Thyroid gland (tissue), 4 donors: ENCODE measurements around the gene IRAK4.

Experiments
- POLR2A ChIP-seq, 2 donors: fragments of 450-650 bp; IDR thresholded peaks; one replicate each; pipeline ENCODE4 v1.6.1; 2017; ENCODE audit warnings: antibody characterized with exemption in 2 of 2, mild to moderate bottlenecking in 2 of 2, moderate library complexity in 1 of 2
- TF ChIP-seq, protein P1 (sequence below), 6 experiments: fragments of 200-600 bp in 3 of 6; fragments of 450-650 bp in 3 of 6; sonication (generic) in 3 of 6; IDR thresholded peaks; one replicate each; pipeline ENCODE4 v1.5.1; 2016 to 2019; ENCODE audit warnings: antibody characterized with exemption in 6 of 6, mild to moderate bottlenecking in 2 of 6, inconsistent platforms in 1 of 6, moderate library complexity in 1 of 6

DNA sequence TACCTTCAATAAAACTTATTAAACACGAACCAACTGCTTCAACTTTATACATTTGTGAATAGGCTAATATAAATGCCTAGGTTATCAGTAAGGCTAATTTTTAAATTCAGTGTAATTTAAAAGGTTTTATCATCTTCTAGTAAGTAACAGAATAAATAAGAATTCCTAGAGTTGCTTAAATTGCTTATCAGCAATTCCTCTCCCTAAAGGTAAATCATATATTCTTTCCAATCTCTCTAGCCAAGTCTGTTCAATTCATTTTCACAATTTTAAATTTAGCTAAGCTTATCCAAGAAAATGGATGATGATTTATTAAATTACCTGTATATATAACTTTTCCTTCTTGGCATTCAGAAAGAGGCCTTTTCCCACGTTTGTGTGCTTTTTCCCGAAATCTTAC is 4.7 kb upstream of the IRAK4 start:
- TF ChIP-seq, protein P1, sequence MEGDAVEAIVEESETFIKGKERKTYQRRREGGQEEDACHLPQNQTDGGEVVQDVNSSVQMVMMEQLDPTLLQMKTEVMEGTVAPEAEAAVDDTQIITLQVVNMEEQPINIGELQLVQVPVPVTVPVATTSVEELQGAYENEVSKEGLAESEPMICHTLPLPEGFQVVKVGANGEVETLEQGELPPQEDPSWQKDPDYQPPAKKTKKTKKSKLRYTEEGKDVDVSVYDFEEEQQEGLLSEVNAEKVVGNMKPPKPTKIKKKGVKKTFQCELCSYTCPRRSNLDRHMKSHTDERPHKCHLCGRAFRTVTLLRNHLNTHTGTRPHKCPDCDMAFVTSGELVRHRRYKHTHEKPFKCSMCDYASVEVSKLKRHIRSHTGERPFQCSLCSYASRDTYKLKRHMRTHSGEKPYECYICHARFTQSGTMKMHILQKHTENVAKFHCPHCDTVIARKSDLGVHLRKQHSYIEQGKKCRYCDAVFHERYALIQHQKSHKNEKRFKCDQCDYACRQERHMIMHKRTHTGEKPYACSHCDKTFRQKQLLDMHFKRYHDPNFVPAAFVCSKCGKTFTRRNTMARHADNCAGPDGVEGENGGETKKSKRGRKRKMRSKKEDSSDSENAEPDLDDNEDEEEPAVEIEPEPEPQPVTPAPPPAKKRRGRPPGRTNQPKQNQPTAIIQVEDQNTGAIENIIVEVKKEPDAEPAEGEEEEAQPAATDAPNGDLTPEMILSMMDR (IDR thresholded peaks at IDR 0.05): no peak
- TF ChIP-seq POLR2A (IDR thresholded peaks at IDR 0.05): no peak
